Small intestine (tissue), 7 donors: ENCODE measurements around the gene SNAI3. TPM values are rescaled to one million over a fixed set of nuclear protein-coding genes. Genes with fewer than 3 reads are reported as not detected.
"Not testable (repeated sequence)": the region's sequence is repeated elsewhere in the genome, so short reads cannot be mapped to it uniquely, and the experiment has no call there.

Experiments
- DNase-seq, 2 donors: peaks; one replicate each; pipeline versions ENCODE4 v3.0.0 to v3.0.0-alpha.2; 2013
- FAIRE-seq: peaks from 2 replicates; lab custom pipeline; 2012; peaks lifted over from hg19 to GRCh38; lab: Jason Lieb, UNC
- H3K27ac ChIP-seq, 3 donors: one replicate each; pipeline ENCODE4 v1.5.1; 2013; ENCODE audit warnings: low read length in 2 of 3, mild to moderate bottlenecking in 2 of 3, control low read depth in 1 of 3, inconsistent platforms in 1 of 3, low read depth in 1 of 3, moderate library complexity in 1 of 3
- H3K27me3 ChIP-seq, 3 donors: one replicate each; pipeline ENCODE4 v1.6.1; 2013; ENCODE audit warnings: low read length in 3 of 3, inconsistent platforms in 1 of 3; ENCODE audit not compliant: control insufficient read depth in 3 of 3, insufficient read depth in 3 of 3
- H3K36me3 ChIP-seq, 3 donors: one replicate each; pipeline ENCODE4 v1.6.1; 2013; ENCODE audit warnings: low read length in 3 of 3, inconsistent platforms in 1 of 3, low read depth in 1 of 3, mild to moderate bottlenecking in 1 of 3, moderate library complexity in 1 of 3; ENCODE audit not compliant: control insufficient read depth in 3 of 3, insufficient read depth in 2 of 3
- H3K4me1 ChIP-seq, 3 donors: one replicate each; pipeline ENCODE4 v1.6.1; 2013; ENCODE audit warnings: low read length in 2 of 3, inconsistent platforms in 1 of 3, low read depth in 1 of 3, mild to moderate bottlenecking in 1 of 3, moderate library complexity in 1 of 3; ENCODE audit not compliant: control insufficient read depth in 3 of 3, insufficient read depth in 2 of 3
- H3K4me3 ChIP-seq, 3 donors: one replicate each; pipeline ENCODE4 v1.5.1; 2013; ENCODE audit warnings: low read length in 3 of 3, control low read depth in 1 of 3, inconsistent platforms in 1 of 3, low read depth in 1 of 3, mild to moderate bottlenecking in 1 of 3, moderate library complexity in 1 of 3
- H3K9me3 ChIP-seq, 2 donors: one replicate each; pipeline ENCODE4 v1.6.1; 2013; ENCODE audit warnings: low read depth in 1 of 2, low read length in 1 of 2; ENCODE audit not compliant: control insufficient read depth in 2 of 2, insufficient read depth in 1 of 2
- WGBS, 3 donors: extraction: QIAGEN DNeasy Blood & Tissue Kit; methylation state at CpG; one replicate each; pipeline ENCODE4 v1.1.7; 2013; 5-methylcytosine and 5-hydroxymethylcytosine counted together
- polyA plus RNA-seq, 4 donors: library from polyadenylated mRNA; stranded (reverse) in 3 of 4; unstranded in 1 of 4; fragments of 200-250 nt in 3 of 4; fragments of 120-200 nt in 1 of 4; gene quantifications; one replicate each; pipeline versions ENCODE4 v1.2.1 to v1.2.3, GENCODE V29; 2013
- donor health status: healthy with polysubstance abuse.
- donor health status: control.
- donor health status: control.
- donor health status: Bipolar disorder and iron deficiency.
- donor health status: healthy.

SNAI3 gene
- polyA plus RNA-seq, 4 donors: 0.45 to 3.2 (median 0.86) TPM

GRCh38 chr16:88676502-88677242, 9.6 kb downstream of the SNAI3 start:
- Histone ChIP-seq H3K36me3 (peaks cover 0 to 7% (median 0%) of the 10 kb centered on the region in 3 donors), H3K4me3 (no peak overlapping the region), H3K9me3 (no peaks in the 10 kb centered on the region), H3K27ac (no peak overlapping the region), H3K4me1 (no peaks in the 10 kb centered on the region), H3K27me3 (peaks cover 0 to 28% (median 0%) of the 10 kb centered on the region in 3 donors)
- 83 to 86% (median 85%) methylated on average over 21 to 22 of the region's 22 CpGs for WGBS, 3 donors
- DNase-seq (no peak), FAIRE-seq (no peak)

- H3K27me3 ChIP-seq: peaks cover 0 to 15% (median 0%) of the 10 kb centered on the region in 3 donors
- FAIRE-seq: no peak
- no peak overlapping the region for H3K27ac ChIP-seq
- no peaks in the 10 kb centered on the region for H3K9me3 ChIP-seq
- DNase-seq: no peak
- WGBS, 3 donors: 86 to 93% (median 93%) methylated on average over 19 of the region's 19 CpGs
- H3K4me3 ChIP-seq: no peak overlapping the region
- peaks cover 0 to 8% (median 0%) of the 10 kb centered on the region in 3 donors for H3K36me3 ChIP-seq
- H3K4me1 ChIP-seq: no peaks in the 10 kb centered on the region
These were observed 12.5 kb downstream of the SNAI3 start for GRCh38 chr16:88673716-88674379.

GRCh38 chr16:88672776-88673175, 13.5 kb downstream of the SNAI3 start:
- DNase-seq (no peak), FAIRE-seq (no peak)

GRCh38 chr16:88671806-88672205, 14.5 kb downstream of the SNAI3 start:
- Histone ChIP-seq H3K36me3 (peaks cover 0 to 8% (median 0%) of the 10 kb centered on the region in 3 donors), H3K4me3 (no peak overlapping the region), H3K9me3 (no peaks in the 10 kb centered on the region), H3K27me3 (no peaks in the 10 kb centered on the region), H3K4me1 (no peaks in the 10 kb centered on the region), H3K27ac (no peak overlapping the region)
- WGBS, 3 donors: 90 to 93% (median 92%) methylated on average over 23 of the region's 23 CpGs
- DNase-seq (no peak), FAIRE-seq (no peak)

More at GRCh38 chr16:88672776-88673175, 13.5 kb downstream of the SNAI3 start:
- 39 to 69% (median 40%) methylated on average over 11 of the region's 11 CpGs for WGBS, 3 donors
- no peak overlapping the region for H3K27ac ChIP-seq
- H3K4me1 ChIP-seq: no peaks in the 10 kb centered on the region
- H3K9me3 ChIP-seq: no peaks in the 10 kb centered on the region
- H3K27me3 ChIP-seq: peaks cover 0 to 5% (median 0%) of the 10 kb centered on the region in 3 donors
- peaks cover 0 to 8% (median 0%) of the 10 kb centered on the region in 3 donors for H3K36me3 ChIP-seq
- H3K4me3 ChIP-seq: no peak overlapping the region

- DNase-seq (no peak), FAIRE-seq (no peak)
- Histone ChIP-seq H3K27ac (no peak overlapping the region), H3K27me3 (no peaks in the 10 kb centered on the region), H3K36me3 (peaks cover 0 to 12% (median 0%) of the 10 kb centered on the region in 3 donors), H3K4me3 (no peak overlapping the region), H3K4me1 (peaks cover 0 to under 1% (median 0%) of the 10 kb centered on the region in 3 donors), H3K9me3 (no peaks in the 10 kb centered on the region)
- WGBS, 3 donors: 82 to 84% (median 83%) methylated on average over 10 of the region's 10 CpGs
These were observed 16.3 kb downstream of the SNAI3 start for GRCh38 chr16:88669980-88670379.

GRCh38 chr16:88669493-88669892, 16.8 kb downstream of the SNAI3 start:
- H3K27me3 ChIP-seq, FAIRE-seq, H3K9me3 ChIP-seq, H3K4me3 ChIP-seq, DNase-seq, H3K27ac ChIP-seq, H3K4me1 ChIP-seq: not testable (repeated sequence)
- WGBS, 3 donors: 93 to 96% (median 93%) methylated on average over 8 of the region's 8 CpGs
- H3K36me3 ChIP-seq: peaks cover 0 to 12% (median 0%) of the 10 kb centered on the region in 3 donors

- FAIRE-seq (no peak), DNase-seq (no peak)
- WGBS, 3 donors: 74 to 88% (median 86%) methylated on average over 5 of the region's 5 CpGs
- no peaks in the 10 kb centered on the region for H3K9me3 ChIP-seq
- H3K4me1 ChIP-seq: peaks cover 0 to 5% (median 4%) of the 10 kb centered on the region in 3 donors
- no peak overlapping the region for H3K27ac ChIP-seq
- peaks cover 0 to 6% (median 0%) of the 10 kb centered on the region in 3 donors for H3K36me3 ChIP-seq
- H3K4me3 ChIP-seq: no peak overlapping the region
- no peaks in the 10 kb centered on the region for H3K27me3 ChIP-seq
These were observed 18.8 kb downstream of the SNAI3 start for GRCh38 chr16:88667461-88667860.

GRCh38 chr16:88665570-88665969, 20.7 kb downstream of the SNAI3 start:
- H3K36me3 ChIP-seq: peaks cover 0 to 6% (median 0%) of the 10 kb centered on the region in 3 donors

More at GRCh38 chr16:88665570-88665969, 20.7 kb downstream of the SNAI3 start:
- H3K27me3 ChIP-seq: no peaks in the 10 kb centered on the region
- no peak for FAIRE-seq
- H3K4me3 ChIP-seq: no peak overlapping the region
- H3K4me1 ChIP-seq: peaks cover 0 to 10% (median 8%) of the 10 kb centered on the region in 3 donors
- H3K27ac ChIP-seq: no peak overlapping the region
- no peaks in the 10 kb centered on the region for H3K9me3 ChIP-seq
- DNase-seq: no peak
- WGBS, 3 donors: 94 to 98% (median 94%) methylated on average over 3 of the region's 3 CpGs
